Measurements from ENCODE around the gene NSD2. TPM values are rescaled to one million over a fixed set of nuclear protein-coding genes. Genes with fewer than 3 reads are reported as not detected.

NSD2 gene
- total and polyA plus RNA-seq, 9 of the 15 experiments (the other 6 are each of a cell fraction or from before 2014, with no cell fraction given) = 6.4 to 126 (median 58.8) TPM

GRCh38 chr4:1856071-1856942, 14.9 kb upstream of the NSD2 start, which contains the start of gene LETM1 (continued):
- peak; percentile 77 for TF ChIP-seq TFAP4 (CRISPR knock-in tag; IDR thresholded peaks at IDR 0.05; ENCODE audit: borderline replicate concordance)
- peak; percentile 86 for TF ChIP-seq ZBTB40 (IDR thresholded peaks at IDR 0.05)
- TF ChIP-seq ZBTB40 (CRISPR knock-in tag; IDR thresholded peaks at IDR 0.05) = no peak
- TF ChIP-seq ZNF79 (CRISPR knock-in tag; IDR thresholded peaks at IDR 0.05; ENCODE audit: low read depth) = no peak
- no peak for TF ChIP-seq ZNF133 (CRISPR knock-in tag; IDR thresholded peaks at IDR 0.05)
- no peak for TF ChIP-seq ZFP36 (IDR thresholded peaks at IDR 0.05; ENCODE audit: low read depth, low read length, partially characterized antibody)
- TF ChIP-seq EGR1 (conservative IDR thresholded peaks at IDR 0.05) = 0 out of 2 replicates have a peak, but pooled peaks have one; percentile 8
- peak in 1 of 2 experiments; percentile 71; a peak in 2 of 4 replicates for TF ChIP-seq HDAC1 (IDR thresholded peaks at IDR 0.05)
- TF ChIP-seq EZH2 (IDR thresholded peaks at IDR 0.05; ENCODE audit: borderline replicate concordance, low read depth, low read length) = no peak
- peak; percentile 65 for TF ChIP-seq POLR2B (IDR thresholded peaks at IDR 0.05; ENCODE audit: low read depth, partially characterized antibody)
- peak; percentile 26 for TF ChIP-seq POU5F1 (IDR thresholded peaks at IDR 0.05; ENCODE audit: borderline replicate concordance, low read depth, low read length, partially characterized antibody)
- TF ChIP-seq STAG1 (CRISPR knock-in tag; IDR thresholded peaks at IDR 0.05; ENCODE audit: borderline replicate concordance) = no peak
- no peak for TF ChIP-seq TRIM28 (IDR thresholded peaks at IDR 0.05)
- TF ChIP-seq SOX6 (IDR thresholded peaks at IDR 0.05) = peak; percentile 36; the same call in 1 of the 2 replicates
- no peak for TF ChIP-seq ARHGAP35 (IDR thresholded peaks at IDR 0.05; ENCODE audit: partially characterized antibody)
- no peak; a peak in 1 of 4 replicates for TF ChIP-seq CSDE1 (IDR thresholded peaks at IDR 0.05)
- TF ChIP-seq THRA (IDR thresholded peaks at IDR 0.05) = no peak

All from K562 (cell line).